Erythroblast (primary cell): ENCODE measurements around the gene HEBP2.

Experiments used
- GATA1 ChIP-seq: IDR thresholded peaks from 2 replicates; pipeline ENCODE4 v1.6.1; 2011; ENCODE audit warnings: low read depth, mild to moderate bottlenecking, control low read depth, low read length, moderate library complexity
- POLR2A ChIP-seq: IDR thresholded peaks from 2 replicates; pipeline ENCODE4 v1.6.1; 2011; ENCODE audit warnings: mild to moderate bottlenecking, low read length

- TF ChIP-seq POLR2A (no peak), GATA1 (no peak)
Observed at GRCh38 chr6:138451043-138451442, 47.0 kb downstream of the HEBP2 start.
